ENCODE data around the gene CD72. TPM values are rescaled to one million over a fixed set of nuclear protein-coding genes. Genes with fewer than 3 reads are reported as not detected.
A peak's percentile ranks its signal among the peaks of the same experiment; 100 is the strongest.

CD72 gene, protein sequence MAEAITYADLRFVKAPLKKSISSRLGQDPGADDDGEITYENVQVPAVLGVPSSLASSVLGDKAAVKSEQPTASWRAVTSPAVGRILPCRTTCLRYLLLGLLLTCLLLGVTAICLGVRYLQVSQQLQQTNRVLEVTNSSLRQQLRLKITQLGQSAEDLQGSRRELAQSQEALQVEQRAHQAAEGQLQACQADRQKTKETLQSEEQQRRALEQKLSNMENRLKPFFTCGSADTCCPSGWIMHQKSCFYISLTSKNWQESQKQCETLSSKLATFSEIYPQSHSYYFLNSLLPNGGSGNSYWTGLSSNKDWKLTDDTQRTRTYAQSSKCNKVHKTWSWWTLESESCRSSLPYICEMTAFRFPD
- polyA plus RNA-seq (2012; ENCODE audit: insufficient read depth, insufficient read length): 37.0 TPM

DNA sequence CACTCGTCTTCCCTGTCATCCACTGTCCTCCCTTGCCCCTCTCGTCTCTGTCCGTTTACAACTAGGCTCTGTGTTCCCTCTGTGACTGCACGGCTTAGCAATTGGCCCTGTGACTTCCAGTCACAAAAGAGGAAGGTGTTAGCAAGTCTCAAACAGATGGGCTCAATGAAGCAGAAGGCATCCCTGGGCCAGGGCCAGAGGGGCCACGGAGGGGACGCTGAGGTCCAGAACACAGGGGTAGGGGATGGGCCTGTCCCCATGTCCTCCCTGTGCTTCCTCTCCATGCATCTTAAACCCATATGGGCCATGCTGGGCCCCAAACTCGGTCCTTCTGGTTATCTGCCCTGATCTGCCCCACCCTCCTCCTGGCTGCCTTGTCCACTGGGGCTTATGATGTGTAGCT is at the start of gene CD72:
Gene CD72 (minus strand): TSS at position 89 of the 403 bp plus-strand sequence. CDS start 110 bp downstream, outside the sequence.
- DNase-seq (ENCODE audit: low read depth, low spot score): no peak
- peak within 1 kb of the TSS; percentile 33 for H3K4me3 ChIP-seq (ENCODE audit: low read length)

DNA sequence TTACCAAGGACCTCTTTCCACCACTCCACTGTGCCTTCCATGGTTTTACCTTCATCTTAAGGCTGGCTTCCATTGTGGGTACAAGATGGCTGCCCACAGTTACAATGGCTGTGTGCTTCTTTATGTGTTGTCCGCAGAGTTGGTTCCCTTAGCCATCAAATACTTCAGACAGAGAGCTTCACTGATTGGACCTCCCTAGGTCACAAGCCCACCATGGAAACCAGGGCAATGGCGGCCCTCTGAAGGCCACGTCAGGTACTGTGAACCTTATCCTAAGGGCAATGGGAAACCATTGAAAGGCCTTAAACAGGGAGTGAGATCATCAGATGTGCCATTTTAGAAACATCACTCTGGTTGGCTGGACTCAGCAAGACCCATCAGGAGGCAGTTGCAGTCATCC is 49.7 kb upstream of the CD72 start:
- no peak for DNase-seq (ENCODE audit: low read depth, low spot score)
- H3K4me3 ChIP-seq (ENCODE audit: low read length): no peak overlapping the region

DNA sequence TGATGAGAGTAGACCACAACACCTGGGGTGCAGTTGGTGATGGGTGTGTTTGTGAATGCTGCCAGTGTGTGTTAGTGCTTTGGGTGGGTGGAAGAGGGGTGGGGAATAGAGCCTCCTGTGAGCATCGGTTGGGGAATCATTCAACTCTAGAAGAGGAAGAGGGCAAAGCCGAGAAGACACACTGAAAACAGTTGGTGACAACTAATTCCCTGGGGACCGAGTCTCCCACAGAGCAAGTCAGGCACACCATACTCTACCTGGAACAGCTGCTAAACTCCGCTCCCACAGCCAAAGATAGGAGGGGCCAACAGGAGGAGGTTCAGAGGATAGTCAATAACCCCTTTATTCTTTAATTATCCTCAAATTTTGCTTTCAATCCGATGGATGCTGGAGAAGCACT is 48.3 kb upstream of the CD72 start:
- DNase-seq (ENCODE audit: low read depth, low spot score): no peak
- H3K4me3 ChIP-seq (ENCODE audit: low read length): no peak overlapping the region

DNA sequence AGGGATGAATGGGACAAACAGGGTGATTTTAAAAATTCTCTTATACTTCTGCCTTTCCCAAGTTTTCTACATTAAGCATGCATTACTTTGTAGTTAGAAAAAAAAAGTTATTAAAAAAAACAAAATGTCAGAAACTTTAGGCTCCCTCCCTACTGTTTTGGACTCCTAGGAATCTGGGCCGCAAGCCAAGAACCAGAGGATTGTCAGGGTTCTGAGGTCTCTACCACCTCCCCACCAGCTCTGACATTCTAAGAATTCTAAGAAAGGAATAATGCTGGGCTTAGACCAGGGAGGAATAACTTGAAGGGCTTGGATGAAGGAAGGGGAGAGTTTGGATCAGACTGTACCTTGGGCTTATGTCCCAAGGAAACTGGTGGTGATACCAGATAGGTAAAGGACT is 47.8 kb upstream of the CD72 start:
- peak overlapping the region; percentile 59 for H3K4me3 ChIP-seq (ENCODE audit: low read length)
- no peak for DNase-seq (ENCODE audit: low read depth, low spot score)

DNA sequence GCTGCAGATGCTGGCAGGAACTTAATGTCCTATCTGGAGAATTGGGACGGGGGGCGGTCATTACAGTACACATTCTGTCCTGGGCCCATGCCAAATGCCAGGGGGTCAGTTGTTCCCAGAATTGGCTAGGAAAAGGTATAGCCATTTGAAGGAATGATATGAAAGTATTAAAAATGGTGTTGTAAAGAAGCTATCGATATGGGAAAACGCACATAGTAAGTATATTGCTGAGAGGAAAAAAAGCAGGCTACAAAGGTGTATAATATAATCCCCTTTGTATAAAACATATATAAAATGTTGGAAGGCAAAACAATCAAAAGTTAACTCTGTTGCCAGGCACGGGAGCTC is 47.2 kb upstream of the CD72 start:
- DNase-seq (ENCODE audit: low read depth, low spot score): no peak
- H3K4me3 ChIP-seq (ENCODE audit: low read length): peak overlapping the region; percentile 59

DNA sequence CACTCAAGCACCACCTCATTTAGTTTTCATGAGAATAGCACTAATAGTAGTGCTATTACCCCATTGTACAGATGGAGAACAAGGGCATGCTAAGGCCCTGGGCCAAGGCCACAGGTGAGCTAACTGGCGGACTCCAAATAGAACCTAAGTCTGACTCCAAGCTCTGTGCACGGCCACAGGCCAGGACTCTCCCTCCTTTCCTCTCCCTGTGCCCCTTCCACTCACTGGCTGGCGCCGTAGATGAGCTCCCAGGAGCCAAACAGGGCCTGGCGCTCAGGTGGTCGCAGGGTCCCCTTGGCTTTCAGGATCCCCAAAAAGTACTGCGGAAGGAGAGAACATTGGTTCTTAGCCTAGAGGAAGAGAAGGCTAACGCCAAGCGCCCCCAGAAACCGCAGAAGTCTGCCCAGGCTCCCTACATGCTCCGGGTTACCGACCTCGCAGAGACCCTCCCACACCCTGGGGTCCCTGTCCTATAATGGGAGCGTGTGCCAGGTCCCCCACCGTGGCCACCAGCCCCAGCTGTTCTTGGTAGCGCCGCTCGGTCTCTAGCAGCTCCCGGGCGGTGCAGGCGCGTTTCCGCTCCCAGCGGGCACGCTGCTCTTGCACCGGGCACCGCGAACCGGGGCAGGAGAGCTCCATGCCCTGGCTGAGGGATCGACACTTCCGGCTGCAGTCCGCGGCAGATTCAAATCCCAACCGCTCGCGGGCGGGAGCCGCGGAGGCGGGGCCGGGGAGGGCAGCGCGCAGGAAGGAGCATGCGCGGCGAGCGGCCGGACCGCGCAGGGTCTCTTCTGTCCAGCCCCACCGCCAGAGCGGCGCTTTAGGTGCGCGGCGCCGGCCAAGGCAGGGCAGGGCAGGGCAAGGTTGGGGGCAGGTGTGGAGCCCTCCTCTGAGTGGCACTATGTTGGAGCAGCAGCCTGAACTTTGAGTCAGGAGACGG is 46.6 kb upstream of the CD72 start, which contains the start of gene ARHGEF39:
Gene ARHGEF39 (minus strand): TSS at position 665 of the 940 bp plus-strand sequence. CDS start 26 bp downstream, at position 639.
- H3K4me3 ChIP-seq (ENCODE audit: low read length): peak within 1 kb of the TSS; percentile 59
- peak; percentile 68 for DNase-seq (ENCODE audit: low read depth, low spot score)

DNA sequence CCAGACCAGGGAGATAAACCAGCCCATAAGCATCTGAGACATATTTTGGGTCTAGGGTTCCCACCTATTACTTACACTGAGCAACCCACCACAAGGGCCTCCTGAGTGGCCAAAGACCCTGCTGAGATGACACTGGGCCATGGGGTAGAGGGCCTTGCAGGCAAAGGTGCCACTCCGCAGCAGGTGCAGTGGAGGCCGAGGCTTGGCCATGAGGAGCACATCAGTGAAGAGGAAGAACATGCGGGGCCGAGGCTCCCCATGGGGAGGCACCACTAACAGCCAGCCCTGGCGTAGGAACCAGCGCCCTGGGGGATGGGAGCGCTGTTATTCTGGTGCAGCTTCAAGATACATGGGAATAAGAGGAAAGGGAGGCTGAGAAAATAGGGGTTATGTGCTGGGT is 44.2 kb upstream of the CD72 start:
- H3K4me3 ChIP-seq (ENCODE audit: low read length): no peak overlapping the region; the same call in 1 of the 2 replicates
- no peak for DNase-seq (ENCODE audit: low read depth, low spot score)

DNA sequence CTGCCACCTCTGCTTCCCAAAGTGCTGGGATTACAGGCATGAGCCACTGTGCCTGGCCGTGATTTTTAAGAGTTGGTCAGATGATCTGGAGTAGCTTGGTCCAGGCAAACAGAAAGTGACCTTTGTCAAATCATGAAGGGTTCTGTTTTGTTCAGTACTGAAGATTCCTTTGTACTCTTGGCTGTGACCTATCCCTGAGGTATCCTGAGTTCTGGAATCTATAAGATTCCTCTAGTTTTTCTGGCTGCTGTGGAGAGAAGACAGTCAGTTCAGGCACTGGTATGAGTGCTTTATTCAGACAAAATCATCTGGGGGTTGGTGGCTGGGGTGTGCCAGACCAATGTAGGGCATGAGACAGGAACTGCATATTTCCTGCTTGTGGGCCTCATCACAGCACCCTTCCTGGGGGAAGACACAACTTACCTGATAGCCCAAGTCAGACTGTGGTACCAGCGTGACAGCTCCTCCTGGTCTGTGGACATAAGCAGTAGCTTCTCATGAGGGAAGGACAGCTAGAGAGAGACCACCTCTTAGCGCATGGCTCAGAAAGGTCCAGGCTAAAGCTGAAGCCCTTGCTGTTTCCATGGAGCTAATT is 43.6 kb upstream of the CD72 start:
- peak overlapping the region; percentile 20 for H3K4me3 ChIP-seq (ENCODE audit: low read length)
- DNase-seq (ENCODE audit: low read depth, low spot score): peak; percentile 55

DNA sequence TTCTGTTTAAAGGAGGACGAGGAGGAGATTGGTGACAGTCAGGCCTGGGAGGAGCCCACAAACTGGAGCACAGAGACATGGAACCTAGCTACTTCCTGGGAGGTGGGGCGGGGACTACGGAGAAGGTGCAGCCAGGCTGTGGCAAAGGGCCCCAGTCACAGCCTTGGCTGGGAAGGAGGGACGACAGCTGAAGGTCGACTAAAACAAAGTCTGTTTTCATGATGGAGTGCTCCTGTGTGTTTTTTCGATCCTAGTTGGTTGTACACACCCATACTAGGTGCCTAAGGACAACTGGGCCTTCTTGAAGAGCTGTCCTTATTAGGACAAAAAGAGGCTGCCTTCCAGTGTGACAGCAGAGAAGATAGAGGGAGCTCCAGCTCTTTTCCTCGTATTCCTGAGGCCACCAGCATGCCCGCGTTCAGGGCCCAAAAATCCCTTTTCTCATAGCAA is 42.8 kb upstream of the CD72 start:
- H3K4me3 ChIP-seq (ENCODE audit: low read length): no peak overlapping the region
- DNase-seq (ENCODE audit: low read depth, low spot score): no peak

DNA sequence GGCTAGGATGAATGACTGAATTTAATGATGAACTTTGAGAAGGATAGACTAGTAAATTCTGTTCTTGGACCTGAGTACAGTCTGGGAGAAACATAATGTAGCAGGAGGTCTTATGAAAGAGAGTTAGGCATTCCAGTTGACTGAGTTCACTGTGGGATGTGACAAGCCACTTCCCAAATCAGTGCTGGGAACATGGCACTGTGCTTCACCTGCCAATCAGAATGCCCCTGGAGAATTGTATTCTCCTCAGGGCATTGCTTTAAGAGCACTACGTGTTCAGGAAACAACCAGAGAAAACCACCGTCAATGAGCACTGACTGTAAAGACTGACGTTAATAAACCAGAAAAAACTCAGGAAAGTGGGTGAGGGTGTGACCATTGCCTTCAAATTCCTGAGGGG is 41.1 kb upstream of the CD72 start:
- H3K4me3 ChIP-seq (ENCODE audit: low read length): peak overlapping the region; percentile 72; the same call in 1 of the 2 replicates
- no peak for DNase-seq (ENCODE audit: low read depth, low spot score)

DNA sequence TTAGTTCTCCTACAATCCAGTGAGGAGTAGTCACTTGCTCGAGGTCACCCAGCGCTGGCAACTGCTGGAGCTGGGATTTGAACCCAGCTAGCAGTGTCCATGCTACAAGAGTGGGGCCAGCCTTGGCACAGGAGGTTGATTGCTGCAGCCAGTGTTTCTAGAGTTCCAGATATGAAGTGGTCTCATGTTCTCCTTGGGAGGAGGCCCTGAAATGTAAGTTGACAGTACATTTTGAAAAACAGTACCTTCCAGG is 40.7 kb upstream of the CD72 start:
- peak overlapping the region; percentile 72 for H3K4me3 ChIP-seq (ENCODE audit: low read length)
- no peak for DNase-seq (ENCODE audit: low read depth, low spot score)

DNA sequence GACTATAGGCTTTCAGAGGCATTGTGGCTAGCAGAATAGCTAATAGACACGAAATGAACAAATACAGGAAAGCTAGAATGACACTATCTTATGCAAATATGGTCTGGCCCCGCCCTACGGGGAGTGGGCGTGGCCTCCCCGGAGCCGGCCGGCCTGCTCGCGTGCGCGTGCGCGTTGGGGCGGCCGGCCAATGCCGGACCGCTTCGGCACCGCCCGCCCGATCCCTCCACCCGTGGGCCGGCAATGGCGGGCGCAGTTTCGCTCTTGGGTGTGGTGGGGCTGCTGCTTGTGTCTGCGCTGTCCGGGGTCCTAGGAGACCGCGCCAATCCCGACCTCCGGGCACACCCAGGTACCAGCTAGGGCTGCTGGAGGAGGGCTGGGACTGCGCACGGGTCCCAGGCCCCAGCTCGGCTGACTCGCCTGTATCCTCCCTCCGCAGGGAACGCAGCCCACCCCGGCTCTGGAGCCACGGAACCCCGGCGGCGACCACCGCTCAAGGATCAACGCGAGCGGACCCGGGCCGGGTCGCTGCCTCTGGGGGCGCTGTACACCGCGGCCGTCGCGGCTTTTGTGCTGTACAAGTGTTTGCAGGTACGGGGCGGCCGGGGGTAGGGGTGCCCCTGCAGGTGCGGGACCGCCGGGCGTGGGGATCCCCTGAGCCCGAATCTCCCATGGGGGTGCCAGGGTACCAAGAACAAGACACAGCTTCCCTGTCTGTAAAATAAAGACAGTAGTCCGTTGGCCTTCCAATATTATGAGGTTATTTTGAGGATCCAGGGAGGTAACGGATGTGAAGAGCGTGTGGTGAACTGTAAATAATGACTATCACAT is 40.1 kb upstream of the CD72 start, which contains the start of gene CCDC107:
Gene CCDC107 (plus strand): TSS at position 156 of the 831 bp plus-strand sequence. CDS start 88 bp downstream, at position 244.
- DNase-seq (ENCODE audit: low read depth, low spot score): peak; percentile 40
- H3K4me3 ChIP-seq (ENCODE audit: low read length): peak within 1 kb of the TSS; percentile 72

DNA sequence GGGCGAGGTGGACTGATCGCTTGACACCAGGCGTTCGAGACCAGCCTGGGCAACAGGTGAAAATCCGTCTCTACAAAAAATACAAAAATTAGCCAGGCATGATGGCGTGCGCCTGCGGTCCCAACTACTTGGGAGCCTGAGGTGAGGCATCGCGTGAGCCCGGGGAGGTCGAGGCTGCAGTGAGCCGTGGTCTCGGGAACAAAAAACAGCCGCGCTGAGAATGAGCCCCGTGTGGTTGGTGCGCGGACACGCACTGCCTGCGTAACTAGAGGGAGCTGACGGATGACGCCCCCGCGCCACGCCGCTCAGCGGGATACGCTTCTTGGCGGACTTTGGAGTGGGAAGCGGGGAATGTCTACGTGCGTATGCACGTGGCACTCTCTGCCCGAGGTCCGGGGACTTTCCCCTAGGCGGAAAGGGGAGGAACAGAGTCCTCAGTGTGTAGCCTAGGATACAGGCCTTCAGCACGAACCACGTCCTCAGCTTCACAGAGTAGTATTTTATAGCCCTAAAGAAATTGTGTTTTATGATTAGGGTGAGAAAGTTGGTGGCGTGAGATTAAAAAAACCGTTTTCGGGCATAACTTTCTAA is 39.4 kb upstream of the CD72 start, which contains the start of gene RMRP:
Gene RMRP (minus strand): TSS at position 474 of the 591 bp plus-strand sequence.
- peak; percentile 98 for DNase-seq (ENCODE audit: low read depth, low spot score)
- H3K4me3 ChIP-seq (ENCODE audit: low read length): peak within 1 kb of the TSS; percentile 72

DNA sequence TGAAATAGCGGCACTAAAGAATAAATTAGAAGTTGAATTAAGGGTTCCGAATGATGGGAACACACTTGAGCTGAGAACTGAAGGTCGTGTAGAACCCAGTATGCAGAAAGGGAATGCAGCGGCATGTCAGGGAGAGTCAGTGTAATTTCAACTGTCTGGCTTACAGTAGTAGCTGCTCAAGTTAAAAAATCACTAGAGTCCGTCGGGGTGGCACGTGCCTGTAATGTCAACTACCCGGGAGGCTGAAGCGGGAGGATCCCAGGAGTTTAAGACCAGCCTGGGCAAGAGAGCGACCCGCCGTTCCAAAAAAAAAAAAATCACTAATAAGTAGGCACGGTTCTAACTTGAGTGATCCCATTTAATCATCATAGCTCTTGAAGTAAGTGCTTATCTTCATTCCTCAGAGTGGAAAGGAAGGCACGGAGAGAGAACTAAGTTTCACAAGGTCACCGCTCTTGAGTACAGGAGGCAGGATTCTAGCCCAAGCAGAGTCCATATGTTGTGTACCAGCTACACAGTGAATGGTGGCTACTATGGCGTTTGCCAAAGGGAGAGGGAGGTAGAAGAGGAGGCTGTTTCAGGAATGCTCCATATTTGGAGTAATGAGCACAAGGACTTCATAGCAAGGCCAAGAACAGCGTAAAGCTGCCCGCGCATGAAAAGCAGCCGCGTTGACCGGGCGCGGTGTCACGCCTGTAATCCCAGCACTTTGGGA is 38.8 kb upstream of the CD72 start:
- DNase-seq (ENCODE audit: low read depth, low spot score): no peak

DNA sequence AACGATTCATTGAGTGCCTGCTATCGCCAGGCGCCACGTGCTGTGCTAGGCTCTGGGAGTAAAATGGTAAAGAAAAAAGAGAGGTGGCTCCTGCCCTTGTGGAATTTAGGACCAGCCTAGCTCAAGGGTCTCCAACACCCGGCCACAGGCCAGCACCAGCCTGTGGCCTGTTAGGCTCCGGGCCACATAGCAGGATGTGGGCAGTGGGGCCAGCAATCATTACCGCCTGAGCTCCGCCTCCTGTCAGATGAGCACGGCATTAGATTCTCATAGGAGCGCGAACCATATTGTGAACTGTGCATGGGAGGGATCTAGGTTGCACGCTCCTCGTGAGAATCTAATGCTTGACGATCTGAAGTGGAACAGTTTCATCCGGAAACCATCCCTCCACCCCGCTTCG is 38.1 kb upstream of the CD72 start:
- no peak for DNase-seq (ENCODE audit: low read depth, low spot score)
- no peak overlapping the region for H3K4me3 ChIP-seq (ENCODE audit: low read length)

More for the DNA sequence above, 38.8 kb upstream of the CD72 start:
- peak overlapping the region; percentile 72 for H3K4me3 ChIP-seq (ENCODE audit: low read length)

DNA sequence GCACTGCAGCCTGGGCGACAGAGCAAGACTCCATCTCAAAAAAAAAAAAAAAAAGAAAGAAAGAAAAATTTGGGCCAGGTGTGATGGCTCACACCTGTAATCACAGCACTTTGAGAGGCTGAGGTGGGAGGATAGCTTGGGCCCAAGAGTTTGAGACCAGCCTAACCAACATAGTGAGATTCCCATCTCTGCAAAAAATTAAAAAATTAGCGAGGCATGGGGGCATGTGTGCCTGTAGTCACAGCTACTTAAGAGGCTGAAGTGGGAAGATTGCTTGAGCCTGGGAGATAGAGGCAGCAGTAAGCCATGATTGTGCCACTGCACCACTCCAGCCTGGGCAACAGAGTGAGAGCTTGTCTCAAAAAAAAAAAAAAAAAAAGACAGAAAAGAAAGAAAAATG is 35.4 kb upstream of the CD72 start:
- H3K4me3 ChIP-seq (ENCODE audit: low read length): no peak overlapping the region
- no peak for DNase-seq (ENCODE audit: low read depth, low spot score)

DNA sequence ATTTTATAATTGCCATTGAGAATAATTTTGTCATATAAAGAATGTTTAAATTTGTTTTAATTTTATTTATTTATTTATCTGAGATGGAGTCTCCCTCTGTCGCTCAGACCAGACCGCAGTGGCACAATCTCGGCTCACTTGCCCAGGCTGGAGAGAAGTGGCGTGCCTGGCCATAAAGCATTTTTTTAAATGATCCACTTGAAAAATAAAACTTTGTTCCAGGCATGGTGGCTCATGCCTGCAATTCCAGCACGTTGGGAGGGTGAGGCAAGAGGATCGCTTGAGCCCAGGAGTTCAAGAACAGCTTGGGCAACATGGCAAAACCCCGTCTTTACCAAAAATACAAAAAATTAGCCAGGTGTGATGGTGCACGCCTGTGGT is 34.6 kb upstream of the CD72 start:
- DNase-seq (ENCODE audit: low read depth, low spot score): no peak
- no peak overlapping the region for H3K4me3 ChIP-seq (ENCODE audit: low read length)

All from Jurkat, Clone E6-1 (cell line).